Measurements from ENCODE around the gene ANKK1.

- TF ChIP-seq, protein P1, sequence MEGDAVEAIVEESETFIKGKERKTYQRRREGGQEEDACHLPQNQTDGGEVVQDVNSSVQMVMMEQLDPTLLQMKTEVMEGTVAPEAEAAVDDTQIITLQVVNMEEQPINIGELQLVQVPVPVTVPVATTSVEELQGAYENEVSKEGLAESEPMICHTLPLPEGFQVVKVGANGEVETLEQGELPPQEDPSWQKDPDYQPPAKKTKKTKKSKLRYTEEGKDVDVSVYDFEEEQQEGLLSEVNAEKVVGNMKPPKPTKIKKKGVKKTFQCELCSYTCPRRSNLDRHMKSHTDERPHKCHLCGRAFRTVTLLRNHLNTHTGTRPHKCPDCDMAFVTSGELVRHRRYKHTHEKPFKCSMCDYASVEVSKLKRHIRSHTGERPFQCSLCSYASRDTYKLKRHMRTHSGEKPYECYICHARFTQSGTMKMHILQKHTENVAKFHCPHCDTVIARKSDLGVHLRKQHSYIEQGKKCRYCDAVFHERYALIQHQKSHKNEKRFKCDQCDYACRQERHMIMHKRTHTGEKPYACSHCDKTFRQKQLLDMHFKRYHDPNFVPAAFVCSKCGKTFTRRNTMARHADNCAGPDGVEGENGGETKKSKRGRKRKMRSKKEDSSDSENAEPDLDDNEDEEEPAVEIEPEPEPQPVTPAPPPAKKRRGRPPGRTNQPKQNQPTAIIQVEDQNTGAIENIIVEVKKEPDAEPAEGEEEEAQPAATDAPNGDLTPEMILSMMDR (IDR thresholded peaks at IDR 0.05) = no peak
- TF ChIP-seq POLR2A (IDR thresholded peaks at IDR 0.05) (no peak), POLR2AphosphoS5 (IDR thresholded peaks at IDR 0.05) (no peak)
Observed at GRCh38 chr11:113345978-113346377, 41.6 kb upstream of the ANKK1 start.

Data from transverse colon (tissue), 4 donors.